Uterus (tissue), 2 donors: ENCODE results near the gene ZBTB17.

Experiments
- CTCF ChIP-seq, 4 experiments: fragments of 200-600 bp in 2 of 4; fragments of 450-650 bp in 2 of 4; sonication (generic) in 2 of 4; IDR thresholded peaks; one replicate each; pipeline ENCODE4 v1.5.1; 2016 to 2019; ENCODE audit warnings: antibody characterized with exemption in 4 of 4, mild to moderate bottlenecking in 2 of 4, moderate library complexity in 1 of 4
- POLR2A ChIP-seq, 2 donors: fragments of 450-650 bp; IDR thresholded peaks; one replicate each; pipeline ENCODE4 v1.6.1; 2016; ENCODE audit warnings: antibody characterized with exemption in 2 of 2, mild to moderate bottlenecking in 1 of 2, moderate library complexity in 1 of 2

- no peak for TF ChIP-seq CTCF (IDR thresholded peaks at IDR 0.05)
- no peak for TF ChIP-seq POLR2A (IDR thresholded peaks at IDR 0.05)
These were observed 43.1 kb upstream of the ZBTB17 start for GRCh38 chr1:16018749-16019643.
